ENCODE results near the gene SCGB3A2.

Gene SCGB3A2

DNA sequence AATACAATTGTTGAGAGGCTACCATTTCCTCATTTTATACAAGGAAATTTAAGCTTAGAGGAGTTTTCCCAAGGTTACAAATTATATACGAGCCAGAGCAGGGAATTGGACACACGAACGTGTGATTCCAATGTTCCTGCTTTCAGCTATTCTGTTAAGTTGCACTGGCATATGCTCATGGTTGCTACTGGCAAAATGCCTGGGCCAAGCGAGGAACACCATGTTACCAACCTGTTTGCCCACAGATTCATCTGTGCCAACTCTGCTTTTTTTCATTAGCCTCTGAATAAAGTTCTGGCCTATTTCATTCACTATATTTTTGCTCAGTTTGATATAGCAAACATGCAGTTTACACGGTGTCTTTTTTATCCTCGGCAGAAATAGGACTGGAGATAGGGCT, 32.9 kb downstream of the SCGB3A2 start:
- DNase-seq = no peak

DNA sequence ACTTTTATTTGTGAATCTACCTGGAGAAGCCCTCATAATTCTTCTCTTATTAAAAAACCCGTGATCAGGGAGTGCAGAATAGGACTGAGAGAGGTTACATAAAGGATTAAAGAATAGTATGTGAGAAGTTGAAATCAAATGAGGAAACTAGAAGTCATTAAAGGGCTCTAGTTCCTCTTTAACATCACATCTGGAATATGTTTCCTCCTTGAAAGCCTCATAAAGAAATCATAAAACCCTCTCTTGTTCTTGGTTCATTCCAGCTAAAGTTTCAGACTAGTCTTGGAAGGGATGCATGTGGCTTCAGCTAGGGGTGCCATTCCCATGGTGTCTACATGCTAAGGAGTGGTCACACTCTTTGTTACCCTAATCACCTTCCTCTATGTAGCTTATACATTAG, 33.5 kb downstream of the SCGB3A2 start:
- no peak for DNase-seq

DNA sequence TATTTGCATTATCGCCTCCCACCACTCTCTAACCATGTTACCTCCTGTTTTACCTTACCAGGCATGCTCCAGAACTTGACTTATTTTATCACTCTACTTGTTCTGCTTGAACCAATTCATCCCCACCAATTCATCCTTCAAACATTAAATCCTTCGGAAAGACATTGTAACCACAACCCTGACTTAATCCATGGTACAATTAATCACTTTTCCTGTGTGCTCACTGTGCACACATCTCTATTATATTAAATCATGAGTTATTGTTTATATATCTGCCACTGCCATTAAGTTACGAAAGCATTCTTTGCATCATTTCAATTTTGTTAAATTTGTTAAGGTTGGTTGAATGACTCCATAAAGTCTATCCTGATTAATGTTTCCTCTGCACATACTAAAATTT, 35.3 kb downstream of the SCGB3A2 start:
- no peak for DNase-seq

DNA sequence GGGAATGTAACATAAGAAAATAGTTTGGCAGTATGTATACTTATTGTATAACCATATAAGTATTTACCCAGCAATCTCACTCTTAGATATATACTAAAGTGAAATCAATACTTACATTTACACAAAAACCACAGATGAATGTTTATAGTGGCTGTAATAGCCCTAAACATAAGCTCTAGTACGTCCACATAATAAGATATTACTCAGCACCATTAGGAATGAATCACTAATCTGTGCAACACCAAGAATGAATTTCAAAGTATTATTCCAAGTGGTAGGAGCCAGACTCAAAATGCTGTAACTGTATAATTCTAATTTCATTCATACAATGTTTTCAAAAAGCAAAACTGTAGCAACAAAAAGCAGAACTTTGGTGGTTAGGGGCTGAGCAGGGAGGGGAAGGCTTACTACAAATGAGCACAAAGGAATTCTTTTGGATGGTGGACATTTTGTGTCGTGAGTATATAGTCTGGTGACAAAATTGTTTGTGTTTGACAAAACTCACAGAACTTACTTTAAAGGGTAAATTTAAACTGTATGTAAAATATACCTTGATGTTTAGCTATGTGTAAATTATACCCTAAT, 39.7 kb downstream of the SCGB3A2 start:
- DNase-seq = no peak

DNA sequence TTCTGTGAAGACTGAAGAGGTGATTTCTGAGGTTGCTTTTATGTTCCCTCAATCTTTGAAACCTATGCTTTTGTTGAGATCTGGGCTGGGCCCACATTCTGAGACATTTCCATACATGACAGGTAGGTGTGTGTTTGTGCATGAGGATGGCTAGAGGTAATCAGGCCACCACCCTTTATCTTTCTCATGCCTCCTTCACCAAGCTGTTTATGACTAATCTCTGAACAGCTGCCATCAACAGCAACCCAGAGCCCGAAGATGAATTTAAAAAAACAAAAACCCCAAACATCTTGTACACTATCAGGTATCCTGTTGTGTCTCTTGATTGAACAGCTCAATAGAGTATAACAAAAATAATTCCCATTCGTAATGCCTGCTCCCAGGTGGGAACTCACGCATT, 40.4 kb downstream of the SCGB3A2 start:
- DNase-seq = no peak

DNA sequence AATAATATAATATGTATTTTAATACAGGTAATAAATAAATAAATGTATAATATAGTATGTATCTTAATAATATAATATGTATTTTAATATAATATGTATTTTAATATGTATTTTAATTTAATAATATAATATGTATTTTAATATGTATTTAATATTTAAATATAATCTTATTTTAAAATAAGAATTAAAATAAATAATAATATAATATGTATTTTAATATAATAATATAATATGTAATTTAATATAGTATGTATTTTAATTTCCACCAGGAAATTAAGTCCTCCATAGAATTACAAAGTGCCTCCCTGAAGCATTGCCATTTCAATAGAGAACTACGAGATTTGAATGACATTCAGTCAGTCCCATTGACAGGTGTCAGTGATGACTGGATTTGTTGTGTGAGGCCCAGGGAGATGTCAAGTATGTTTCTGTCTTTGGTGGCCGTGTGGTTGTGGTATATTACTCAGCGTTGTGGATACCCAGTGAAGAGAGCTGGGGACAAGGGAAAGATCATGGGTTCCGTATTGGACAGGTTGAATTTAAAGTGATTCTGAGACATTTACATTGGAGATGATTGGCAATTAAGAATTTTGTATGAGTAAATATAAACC, 42.0 kb downstream of the SCGB3A2 start:
- no peak for DNase-seq

DNA sequence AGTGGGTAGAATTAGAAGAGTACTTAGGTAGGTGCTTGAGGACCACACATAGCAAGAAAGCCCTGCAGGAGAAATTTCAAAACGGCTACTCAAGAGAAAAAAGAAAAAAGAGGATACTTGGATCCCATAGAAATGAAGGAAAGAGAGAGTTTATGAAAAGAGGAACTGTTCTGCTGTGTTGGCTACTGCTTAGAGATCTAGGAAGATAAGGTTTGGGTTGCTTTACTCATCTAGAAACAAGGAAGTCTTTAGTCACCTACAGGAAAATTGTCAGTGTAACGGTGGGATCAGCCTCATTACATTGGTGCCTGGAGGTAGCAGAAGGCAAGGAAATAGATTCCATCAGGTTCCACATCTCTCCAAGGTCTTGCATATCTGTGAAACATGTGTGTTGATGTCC, 42.6 kb downstream of the SCGB3A2 start:
- DNase-seq = no peak

DNA sequence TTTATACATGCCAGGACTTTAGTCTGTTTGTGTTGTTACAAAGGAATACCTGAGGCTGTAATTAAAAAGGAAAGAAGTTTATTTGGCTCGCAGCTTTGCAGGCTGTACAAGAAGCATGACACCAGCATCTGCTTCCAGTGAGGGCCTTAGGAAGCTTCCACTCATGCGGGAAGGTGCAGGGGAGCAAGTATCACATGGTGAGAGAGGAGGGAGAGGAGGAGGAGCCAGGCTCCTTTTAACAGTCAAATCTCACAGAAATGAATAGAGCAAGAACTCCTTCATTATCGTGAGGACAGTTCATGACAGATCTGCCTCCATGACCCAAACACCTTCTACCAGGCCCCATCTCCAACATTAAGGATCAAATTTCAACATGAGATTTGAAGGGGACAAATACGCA, 46.5 kb downstream of the SCGB3A2 start:
- no peak for DNase-seq

DNA sequence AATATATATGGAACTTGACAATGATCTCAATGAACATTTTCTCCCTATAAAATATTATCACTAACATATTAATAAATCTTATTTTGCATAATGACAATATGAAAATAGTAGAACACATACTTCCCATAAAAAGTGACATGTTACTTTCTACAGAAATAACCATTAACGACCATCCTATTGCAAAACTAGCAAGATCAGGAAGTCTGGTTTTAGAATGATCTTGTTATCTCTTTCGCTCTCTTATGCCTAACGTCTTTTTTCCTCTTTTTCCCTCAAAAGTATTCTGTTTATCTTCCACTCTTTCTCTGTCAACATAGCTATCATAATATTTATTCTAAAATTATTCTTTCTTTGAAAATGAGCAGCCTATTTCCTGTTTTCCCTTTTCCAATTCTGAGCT, 49.4 kb downstream of the SCGB3A2 start:
- DNase-seq = no peak

DNA sequence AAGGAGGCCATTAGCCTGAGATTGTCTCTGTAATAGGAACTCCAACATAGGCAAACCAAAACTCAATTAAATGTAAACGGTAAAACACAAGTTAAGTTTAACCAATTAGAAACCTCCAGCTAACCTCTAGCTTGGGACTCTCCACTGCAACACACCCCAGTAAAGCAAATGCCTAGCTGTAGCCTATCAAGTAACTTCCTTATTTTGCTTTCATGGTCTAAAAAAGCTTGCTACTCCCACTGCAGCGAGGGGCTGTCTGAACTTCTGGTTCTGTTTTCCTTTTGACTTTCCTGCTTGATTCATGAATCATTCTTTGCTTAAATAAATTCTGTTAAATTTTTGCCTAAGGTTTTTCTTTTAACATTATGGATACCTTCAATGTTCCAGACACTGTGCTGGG, 52.3 kb downstream of the SCGB3A2 start:
- no peak for DNase-seq

All from CD4-positive, alpha-beta T cell treated with Interleukin-15 for 1 hour (primary cell).